Measurements from ENCODE around the gene ALDOB.

ALDOB gene

GRCh38 chr9:101453776-101454570 is 18.4 kb upstream of the ALDOB start:
- no peak for DNase-seq

- DNase-seq = no peak
Observed at GRCh38 chr9:101451498-101451897, 15.9 kb upstream of the ALDOB start.

- no peak for DNase-seq
Observed at GRCh38 chr9:101450931-101451330, 15.4 kb upstream of the ALDOB start.

GRCh38 chr9:101449071-101449721 is 13.6 kb upstream of the ALDOB start:
- DNase-seq = peak; percentile 19

GRCh38 chr9:101448680-101449070 is 13.1 kb upstream of the ALDOB start:
- no peak for DNase-seq

- DNase-seq = no peak
Observed at GRCh38 chr9:101446732-101447131, 11.2 kb upstream of the ALDOB start.

- DNase-seq = no peak
Observed at GRCh38 chr9:101445353-101446029, 9.9 kb upstream of the ALDOB start.

GRCh38 chr9:101443364-101443771 is 7.8 kb upstream of the ALDOB start:
- no peak for DNase-seq

- DNase-seq = no peak
Observed at GRCh38 chr9:101442736-101443135, 7.2 kb upstream of the ALDOB start.

- no peak for DNase-seq
Observed at GRCh38 chr9:101442318-101442717, 6.7 kb upstream of the ALDOB start.

- no peak for DNase-seq
Observed at GRCh38 chr9:101440714-101441230, 5.2 kb upstream of the ALDOB start.

GRCh38 chr9:101438523-101438922 is 2.9 kb upstream of the ALDOB start:
- DNase-seq = no peak

- DNase-seq = no peak
Observed at GRCh38 chr9:101437806-101438232, 2.2 kb upstream of the ALDOB start.

GRCh38 chr9:101434998-101435397 is 576 bp downstream of the ALDOB start:
- DNase-seq = no peak

- no peak for DNase-seq
Observed at GRCh38 chr9:101433229-101433628, 2.3 kb downstream of the ALDOB start.

- no peak for DNase-seq
Observed at GRCh38 chr9:101432740-101433139, 2.8 kb downstream of the ALDOB start.

GRCh38 chr9:101432171-101432570 is 3.4 kb downstream of the ALDOB start:
- DNase-seq = no peak

GRCh38 chr9:101429736-101430135 is 5.8 kb downstream of the ALDOB start:
- no peak for DNase-seq

GRCh38 chr9:101428909-101429308 is 6.7 kb downstream of the ALDOB start:
- DNase-seq = no peak

GRCh38 chr9:101427957-101428655 is 7.5 kb downstream of the ALDOB start:
- no peak for DNase-seq

GRCh38 chr9:101427358-101427757 is 8.2 kb downstream of the ALDOB start:
- DNase-seq = no peak

GRCh38 chr9:101421653-101422065 is 13.9 kb downstream of the ALDOB start:
- DNase-seq = no peak

GRCh38 chr9:101419863-101420262 is 15.7 kb downstream of the ALDOB start:
- DNase-seq = no peak

Measured in inflammatory macrophage treated with lipopolysaccharide for 4 hours (primary cell).